NCI-H1694 (cell line): ENCODE results near the gene ABCD4.
"Not testable (repeated sequence)": the region's sequence is repeated elsewhere in the genome, so short reads cannot be mapped to it uniquely, and the experiment has no call there.

Experiments used
- DNase-seq: peaks from one replicate; lab custom pipeline; 2025; lab: John Stamatoyannopoulos, UW

ABCD4 gene

GRCh38 chr14:74302152-74302628 is 544 bp downstream of the ABCD4 start:
- DNase-seq, result peak; percentile 39

DNA sequence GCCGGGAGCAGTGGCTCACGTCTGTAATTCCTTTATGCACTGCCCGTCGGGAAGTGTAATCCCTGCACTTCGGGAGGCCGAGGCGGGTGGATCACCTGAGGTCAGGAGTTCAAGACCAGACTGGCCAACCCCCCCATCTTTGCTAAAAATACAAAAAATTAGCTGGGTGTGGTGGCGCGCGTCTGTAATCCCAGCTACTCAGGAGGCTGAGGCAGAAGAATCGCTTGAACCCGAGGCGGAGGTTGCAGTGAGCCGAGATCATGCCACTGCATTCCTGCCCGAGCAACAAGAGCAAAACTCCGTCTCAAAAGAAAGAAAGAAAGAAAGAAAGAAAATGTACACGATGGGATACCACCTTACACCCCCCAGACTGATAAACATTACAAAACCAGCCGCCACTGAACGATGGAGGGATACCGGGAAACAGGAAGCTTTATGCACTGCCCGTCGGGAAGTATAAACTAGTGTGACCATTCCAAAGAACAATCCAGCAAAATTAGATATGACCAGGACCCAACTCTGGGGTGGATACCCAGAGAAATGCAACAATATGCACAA is 1.1 kb downstream of the ABCD4 start:
- DNase-seq, result no peak

DNA sequence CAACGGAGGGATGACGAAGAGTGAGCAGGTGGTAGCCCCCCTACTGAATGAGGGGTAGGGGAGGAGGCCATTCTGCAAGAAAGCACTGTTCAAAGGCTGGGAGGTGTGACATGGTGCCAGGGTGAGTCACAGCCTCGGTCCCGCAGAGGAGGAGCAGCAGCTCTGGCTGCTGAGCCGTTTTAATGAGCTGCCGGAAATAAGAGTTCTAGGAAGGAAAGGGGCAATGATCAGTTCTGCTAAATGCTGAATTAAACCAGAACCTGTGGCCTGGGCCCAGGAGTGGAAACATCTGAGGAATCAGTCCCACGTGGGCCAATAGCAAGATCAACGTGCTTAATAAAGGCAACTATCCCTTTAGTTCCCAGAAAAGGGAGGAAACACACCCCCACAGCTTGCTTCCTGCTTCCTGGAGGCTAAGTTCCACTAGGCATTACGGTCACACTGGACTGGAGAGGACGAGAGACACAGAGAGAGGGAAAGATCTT is 3.6 kb downstream of the ABCD4 start:
- no peak for DNase-seq

- DNase-seq, result no peak
These were observed 4.7 kb downstream of the ABCD4 start for GRCh38 chr14:74297986-74298385.

DNA sequence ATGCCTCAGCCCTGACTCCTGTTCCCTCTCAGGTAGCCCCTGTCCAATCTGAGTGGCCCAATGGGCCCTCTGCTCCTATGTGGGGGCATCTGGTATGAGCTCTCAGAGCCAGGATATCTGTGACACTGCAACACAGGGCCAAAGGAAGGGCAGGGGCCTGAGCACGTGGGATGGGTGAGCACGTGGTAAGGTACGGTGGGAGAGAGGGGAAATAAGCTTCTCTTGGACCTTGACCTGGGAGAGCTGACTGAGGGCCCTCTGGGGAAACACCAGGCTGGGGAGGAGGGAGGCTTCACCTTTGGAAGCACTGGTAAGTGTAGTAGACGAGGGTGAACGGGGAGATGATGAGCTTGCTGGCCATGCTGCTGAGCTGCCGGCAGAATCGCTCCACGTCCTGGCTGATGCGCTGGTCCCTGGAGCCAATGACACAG is 6.7 kb downstream of the ABCD4 start:
- DNase-seq, result no peak

GRCh38 chr14:74293606-74294005 is 9.1 kb downstream of the ABCD4 start:
- DNase-seq, result no peak

DNA sequence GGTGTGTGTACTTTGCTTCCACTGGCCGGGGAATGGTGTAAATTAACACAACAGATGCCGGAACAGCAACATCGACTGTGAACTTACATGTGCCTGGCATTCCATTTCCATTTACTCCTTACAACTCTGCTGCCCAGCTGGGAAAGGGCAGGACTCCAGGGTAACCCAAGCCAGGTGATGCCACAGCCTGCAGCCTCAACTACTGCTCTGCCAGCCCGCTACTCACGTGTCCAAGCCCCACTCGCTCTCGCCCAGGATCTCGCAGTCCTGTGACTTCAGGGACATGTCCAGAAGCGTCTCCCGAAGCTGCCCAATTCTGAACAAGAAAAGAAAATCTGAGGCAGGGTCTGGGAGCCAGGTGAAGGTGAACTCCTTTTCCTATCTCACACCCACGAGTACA is 10.7 kb downstream of the ABCD4 start:
- DNase-seq, result no peak

- DNase-seq, result peak; percentile 24
These were observed 12.3 kb downstream of the ABCD4 start for GRCh38 chr14:74290415-74290814.

- no peak for DNase-seq
These were observed 12.9 kb downstream of the ABCD4 start for GRCh38 chr14:74289801-74290200.

GRCh38 chr14:74286736-74287135 is 16.0 kb downstream of the ABCD4 start:
- DNase-seq, result no peak

- no peak for DNase-seq
These were observed 21.7 kb downstream of the ABCD4 start for GRCh38 chr14:74281069-74281468.

DNA sequence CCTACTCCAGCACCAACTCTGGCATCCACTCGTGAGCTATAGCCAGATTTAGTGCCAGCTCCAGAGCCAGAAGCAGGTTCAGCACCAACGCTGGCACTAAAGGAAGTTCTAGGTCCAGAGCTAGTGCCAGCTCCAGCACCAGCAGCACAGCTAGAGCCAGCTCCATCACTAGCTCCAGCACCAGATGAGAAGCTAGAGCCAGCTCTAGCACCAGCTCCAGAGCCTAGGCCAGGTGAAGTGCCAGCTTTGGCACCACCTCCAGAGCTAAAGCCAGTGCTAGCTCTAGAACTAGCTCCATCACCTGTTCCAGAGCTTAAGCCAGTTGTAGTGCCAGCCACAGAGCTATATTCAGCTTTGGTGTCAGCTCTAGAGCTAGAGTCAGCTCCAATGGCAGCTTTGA is 24.7 kb downstream of the ABCD4 start:
- DNase-seq, result no peak

DNA sequence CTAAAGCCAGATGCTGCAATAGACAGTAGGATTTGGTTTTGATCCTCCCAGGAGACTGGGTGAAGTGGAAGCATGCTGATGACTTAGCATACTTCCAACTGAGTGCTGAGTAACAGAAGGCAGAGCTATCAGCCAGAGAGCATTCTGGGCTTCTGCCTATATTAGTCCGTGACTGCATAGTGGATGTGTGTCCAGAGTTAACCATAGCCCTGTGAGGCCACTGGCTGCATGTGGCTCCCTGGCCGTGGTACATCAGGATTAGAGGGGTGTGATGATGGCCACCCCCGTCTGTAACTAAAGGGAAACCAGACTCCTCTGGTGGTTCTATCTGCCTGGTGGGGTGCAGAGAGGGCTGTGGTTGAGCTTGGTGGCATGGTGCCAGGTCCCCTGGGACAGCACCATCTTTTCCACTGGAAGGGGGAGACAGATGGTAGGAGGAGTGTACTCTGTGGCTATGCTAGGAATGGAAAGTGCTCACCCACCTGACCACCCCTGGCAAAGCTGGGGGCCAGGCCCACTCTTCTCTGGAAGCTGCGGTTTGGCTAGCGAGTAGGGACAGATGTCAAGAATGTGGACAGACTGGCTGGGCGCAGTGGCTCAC is 27.4 kb downstream of the ABCD4 start:
- DNase-seq, result peak; percentile 99

GRCh38 chr14:74271365-74271764 is 31.4 kb downstream of the ABCD4 start:
- DNase-seq, result no peak

GRCh38 chr14:74270382-74271177 is 32.2 kb downstream of the ABCD4 start:
- DNase-seq, result not testable (repeated sequence)

GRCh38 chr14:74267588-74267987 is 35.1 kb downstream of the ABCD4 start:
- DNase-seq, result no peak

DNA sequence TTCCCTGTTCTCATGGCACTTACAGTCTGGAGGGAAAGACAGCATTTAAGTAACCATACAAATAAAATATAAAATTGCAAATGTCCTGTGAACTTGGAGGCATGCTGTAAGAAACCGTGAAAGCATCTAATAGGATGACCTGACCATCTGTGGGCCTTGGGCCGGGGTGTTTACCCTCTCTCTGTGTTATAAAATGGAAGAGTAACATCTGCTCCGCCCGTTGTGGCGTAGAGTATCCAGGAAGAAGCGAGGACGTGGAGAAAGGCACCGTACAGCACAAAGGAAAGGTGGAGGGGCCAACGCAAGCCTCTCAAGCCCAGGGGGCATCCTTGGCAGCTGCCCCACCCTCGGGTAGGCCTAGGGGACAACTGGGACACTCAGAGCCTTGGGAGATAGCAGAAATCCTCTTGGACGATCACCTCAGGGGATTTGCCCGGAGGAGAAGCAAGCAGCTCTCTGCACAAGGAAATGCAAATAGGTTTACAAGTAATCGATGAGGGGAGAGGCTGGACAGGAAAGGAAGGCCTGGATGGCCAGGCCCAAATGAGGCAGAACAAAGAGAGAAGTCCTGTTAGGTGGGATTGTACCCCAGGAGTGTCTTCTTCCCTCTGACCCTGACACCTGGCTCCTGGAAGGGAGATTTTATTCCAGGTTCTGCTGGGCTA is 37.3 kb downstream of the ABCD4 start:
- DNase-seq, result no peak

DNA sequence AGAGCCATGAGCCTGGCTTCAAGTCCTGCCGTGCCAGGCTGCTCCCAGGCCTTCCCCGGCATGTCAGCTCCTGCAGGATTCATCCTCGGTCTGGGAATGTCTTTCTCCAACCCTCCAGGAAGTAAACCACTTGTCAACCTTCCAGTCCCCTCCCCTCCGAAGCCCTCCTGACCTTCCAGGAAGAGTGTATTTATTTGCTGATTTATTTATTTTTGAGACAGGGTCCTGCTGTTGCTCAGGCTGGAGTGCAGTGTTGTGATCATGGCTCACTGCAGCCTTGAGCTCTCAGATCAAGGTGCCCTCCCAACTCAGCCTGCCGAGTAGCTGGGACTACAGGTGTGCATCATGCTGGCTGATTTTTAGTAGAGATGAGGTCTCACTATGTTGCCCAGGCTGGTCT is 38.8 kb downstream of the ABCD4 start:
- DNase-seq, result no peak

- no peak for DNase-seq
These were observed 39.6 kb downstream of the ABCD4 start for GRCh38 chr14:74263181-74263580.

DNA sequence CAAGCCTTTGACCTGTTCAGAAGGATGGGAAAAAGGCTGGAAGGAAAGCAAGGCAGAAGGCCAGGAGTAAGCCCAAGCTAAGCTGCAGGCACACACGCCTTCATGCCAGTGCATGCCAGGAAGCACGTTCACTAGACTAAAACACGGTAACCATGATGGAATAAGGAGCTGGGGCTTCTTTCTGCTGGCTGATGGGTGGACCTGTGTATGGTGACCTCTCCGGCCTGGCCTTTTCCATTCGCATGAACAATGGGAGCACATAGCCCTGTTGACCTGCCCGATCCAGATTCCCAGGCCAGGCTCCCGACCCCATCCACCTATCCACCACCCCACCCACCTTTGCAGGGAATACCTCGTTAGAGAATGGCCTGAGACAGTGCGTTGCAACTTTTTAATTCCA is 40.7 kb downstream of the ABCD4 start:
- DNase-seq, result no peak

- peak; percentile 45 for DNase-seq
These were observed 41.4 kb downstream of the ABCD4 start for GRCh38 chr14:74261288-74261687.

DNA sequence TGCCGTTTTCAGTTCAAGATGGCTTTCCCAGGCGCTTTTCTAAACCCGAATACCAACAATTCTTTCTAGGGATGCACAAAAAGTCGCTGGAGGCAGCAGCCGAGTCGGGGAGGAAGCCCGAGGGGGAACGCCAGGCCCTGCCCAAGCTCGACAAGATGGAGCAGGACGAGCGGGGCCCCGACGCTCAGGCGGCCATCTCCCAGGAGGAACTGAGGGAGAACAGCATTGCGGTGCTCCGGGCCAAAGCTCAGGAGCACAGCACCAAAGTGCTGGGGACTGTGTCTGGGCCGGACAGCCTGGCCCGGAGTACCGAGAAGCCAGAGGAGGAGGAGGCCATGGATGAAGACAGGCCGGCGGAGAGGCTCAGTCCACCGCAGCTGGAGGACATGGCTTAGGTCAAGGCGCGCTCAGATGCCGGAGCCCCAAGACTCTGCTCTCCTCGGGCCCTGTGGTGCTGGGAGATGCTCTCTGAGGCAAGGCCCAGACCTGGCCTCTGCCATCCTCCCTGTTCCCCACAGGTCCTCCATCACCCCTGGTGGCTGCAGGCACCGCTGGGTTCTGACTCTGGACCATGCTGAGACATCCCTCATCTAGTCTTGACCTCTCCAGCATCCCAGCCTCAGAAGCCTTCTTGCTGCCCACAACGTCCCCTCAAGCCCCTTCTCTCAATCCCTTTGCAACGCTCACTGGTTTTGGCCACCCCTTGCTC is 42.1 kb downstream of the ABCD4 start:
- DNase-seq, result no peak
